Activated T-helper 17 cell treated with anti-CD3 and anti-CD28 coated beads, Interleukin-2, amount 50 U/mL, for 72 hours (primary cell): ENCODE data around the gene DGKQ. TPM values are rescaled to one million over a fixed set of nuclear protein-coding genes. Genes with fewer than 3 reads are reported as not detected.

Experiments used
- ATAC-seq: fragments of 150-1000 bp; cut with Tn5 transposase; replicated peaks from 2 replicates; pipeline ENCODE4 v1.10.0; 2021; ENCODE audit warnings: mild to moderate bottlenecking, moderate library complexity
- H3K27ac Mint-ChIP-seq: one replicate; pipeline ENCODE4 v1.8.0; 2022; ENCODE audit warnings: mixed read lengths
- H3K27me3 Mint-ChIP-seq: one replicate; pipeline ENCODE4 v1.8.0; 2022; ENCODE audit warnings: mixed read lengths
- H3K36me3 Mint-ChIP-seq: one replicate; pipeline ENCODE4 v1.8.0; 2022; ENCODE audit warnings: low read depth, mild to moderate bottlenecking, mixed read lengths
- H3K4me1 Mint-ChIP-seq: one replicate; pipeline ENCODE4 v1.8.0; 2022; ENCODE audit warnings: mixed read lengths
- H3K4me3 Mint-ChIP-seq: one replicate; pipeline ENCODE4 v1.8.0; 2022; ENCODE audit warnings: mild to moderate bottlenecking, mixed read lengths
- H3K9me3 Mint-ChIP-seq: one replicate; pipeline ENCODE4 v1.8.0; 2022; ENCODE audit warnings: mixed read lengths
- total RNA-seq, 2 donors: library from RNA; stranded (reverse); gene quantifications; one replicate each; pipeline ENCODE4 v1.2.3, GENCODE V29; 2022

The DGKQ gene
- total RNA-seq, 2 donors from 2014 or later: 4.8 to 9.0 TPM

- H3K36me3 Mint-ChIP-seq: no peaks in the 10 kb centered on the region
- H3K4me1 Mint-ChIP-seq: no peaks in the 10 kb centered on the region
- H3K27ac Mint-ChIP-seq: no peak overlapping the region
- H3K27me3 Mint-ChIP-seq: no peaks in the 10 kb centered on the region
- no peak for ATAC-seq
- no peak overlapping the region for H3K4me3 Mint-ChIP-seq
- H3K9me3 Mint-ChIP-seq: no peaks in the 10 kb centered on the region
Observed at GRCh38 chr4:965766-966134, 7.6 kb downstream of the DGKQ start.

DNA sequence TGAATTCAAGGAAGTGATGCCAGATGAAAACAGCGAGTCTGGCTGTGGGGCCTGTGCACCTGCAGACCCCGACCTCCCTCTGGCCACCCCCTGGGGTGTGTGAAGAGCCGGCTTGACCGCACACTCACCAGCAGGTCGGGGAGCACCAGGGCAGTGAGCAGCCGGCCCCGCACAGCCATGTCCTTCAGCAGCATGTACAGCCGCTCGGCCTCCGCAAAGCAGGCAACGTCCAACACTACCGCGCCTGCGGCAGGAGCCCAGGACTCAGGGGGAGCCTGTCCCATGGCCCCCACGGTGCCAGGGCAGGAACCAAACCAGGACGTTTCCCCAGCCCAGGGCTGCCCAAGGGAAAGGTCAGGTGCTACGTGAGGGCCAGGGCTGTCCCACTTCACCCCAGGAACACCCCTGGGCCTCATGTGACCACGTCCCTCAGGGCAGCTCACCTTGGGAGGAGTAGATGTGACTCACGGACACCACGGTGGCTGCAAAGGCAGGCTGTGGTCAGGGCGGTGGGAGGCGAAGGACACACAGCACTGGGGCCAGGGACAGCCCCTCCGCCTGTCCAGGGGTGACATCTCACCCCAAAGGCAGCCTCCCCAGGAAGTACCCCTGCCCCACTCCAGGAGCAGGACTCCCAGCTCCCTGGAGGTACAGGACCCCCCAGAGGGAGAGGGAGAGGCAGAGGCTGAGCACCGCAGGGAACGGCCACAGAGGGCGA lies 8.2 kb downstream of the DGKQ start:
- H3K27me3 Mint-ChIP-seq: no peaks in the 10 kb centered on the region
- H3K4me1 Mint-ChIP-seq: no peaks in the 10 kb centered on the region
- no peaks in the 10 kb centered on the region for H3K9me3 Mint-ChIP-seq
- H3K4me3 Mint-ChIP-seq: no peak overlapping the region
- no peak for ATAC-seq
- H3K27ac Mint-ChIP-seq: no peak overlapping the region
- no peaks in the 10 kb centered on the region for H3K36me3 Mint-ChIP-seq

DNA sequence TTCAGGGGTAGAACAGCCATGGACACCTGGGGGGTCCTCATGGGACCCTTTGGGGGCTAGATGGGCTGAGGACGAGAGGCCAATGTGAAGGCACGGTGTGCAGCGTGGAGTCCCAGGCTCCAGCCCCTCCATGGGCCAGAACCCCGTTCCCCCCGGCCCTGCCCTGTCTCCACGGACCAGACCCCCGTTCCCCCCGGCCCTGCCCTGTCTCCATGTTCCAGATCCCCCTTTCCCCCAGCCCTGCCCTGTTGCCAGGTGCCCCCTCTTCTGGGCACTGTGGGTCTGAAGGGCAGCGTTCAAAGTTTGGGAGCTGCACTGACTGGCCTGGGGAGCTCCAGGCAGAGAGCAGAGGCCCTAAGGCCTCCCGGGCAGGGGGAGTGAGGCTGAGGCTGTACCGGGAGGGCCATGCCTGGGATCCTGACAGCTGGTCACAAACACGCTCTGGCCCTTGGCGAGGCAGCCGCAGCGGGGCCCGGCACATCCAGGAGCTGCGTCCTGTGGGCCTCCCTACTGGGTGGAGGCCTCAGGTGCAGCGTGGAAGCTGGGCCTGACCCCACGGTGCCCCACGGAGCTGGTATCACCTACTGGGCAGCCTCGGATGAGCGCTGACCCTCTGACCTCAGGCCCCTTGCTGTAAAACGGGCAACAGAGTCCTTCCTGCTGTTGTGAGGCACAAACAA lies 8.9 kb downstream of the DGKQ start:
- Mint-ChIP-seq H3K27me3 (no peaks in the 10 kb centered on the region), H3K27ac (no peak overlapping the region), H3K4me3 (no peak overlapping the region), H3K9me3 (no peaks in the 10 kb centered on the region), H3K4me1 (no peaks in the 10 kb centered on the region), H3K36me3 (no peaks in the 10 kb centered on the region)
- ATAC-seq: no peak

- H3K27ac Mint-ChIP-seq: no peak overlapping the region
- no peak for ATAC-seq
- no peaks in the 10 kb centered on the region for H3K27me3 Mint-ChIP-seq
- no peaks in the 10 kb centered on the region for H3K4me1 Mint-ChIP-seq
- H3K9me3 Mint-ChIP-seq: no peaks in the 10 kb centered on the region
- no peaks in the 10 kb centered on the region for H3K36me3 Mint-ChIP-seq
- no peak overlapping the region for H3K4me3 Mint-ChIP-seq
Observed at GRCh38 chr4:963276-964225, 9.8 kb downstream of the DGKQ start.

- Mint-ChIP-seq H3K27me3 (no peaks in the 10 kb centered on the region), H3K4me1 (no peaks in the 10 kb centered on the region), H3K27ac (no peak overlapping the region), H3K4me3 (no peak overlapping the region), H3K9me3 (no peaks in the 10 kb centered on the region), H3K36me3 (no peaks in the 10 kb centered on the region)
- no peak for ATAC-seq
Observed at GRCh38 chr4:962231-963208, 10.8 kb downstream of the DGKQ start.

DNA sequence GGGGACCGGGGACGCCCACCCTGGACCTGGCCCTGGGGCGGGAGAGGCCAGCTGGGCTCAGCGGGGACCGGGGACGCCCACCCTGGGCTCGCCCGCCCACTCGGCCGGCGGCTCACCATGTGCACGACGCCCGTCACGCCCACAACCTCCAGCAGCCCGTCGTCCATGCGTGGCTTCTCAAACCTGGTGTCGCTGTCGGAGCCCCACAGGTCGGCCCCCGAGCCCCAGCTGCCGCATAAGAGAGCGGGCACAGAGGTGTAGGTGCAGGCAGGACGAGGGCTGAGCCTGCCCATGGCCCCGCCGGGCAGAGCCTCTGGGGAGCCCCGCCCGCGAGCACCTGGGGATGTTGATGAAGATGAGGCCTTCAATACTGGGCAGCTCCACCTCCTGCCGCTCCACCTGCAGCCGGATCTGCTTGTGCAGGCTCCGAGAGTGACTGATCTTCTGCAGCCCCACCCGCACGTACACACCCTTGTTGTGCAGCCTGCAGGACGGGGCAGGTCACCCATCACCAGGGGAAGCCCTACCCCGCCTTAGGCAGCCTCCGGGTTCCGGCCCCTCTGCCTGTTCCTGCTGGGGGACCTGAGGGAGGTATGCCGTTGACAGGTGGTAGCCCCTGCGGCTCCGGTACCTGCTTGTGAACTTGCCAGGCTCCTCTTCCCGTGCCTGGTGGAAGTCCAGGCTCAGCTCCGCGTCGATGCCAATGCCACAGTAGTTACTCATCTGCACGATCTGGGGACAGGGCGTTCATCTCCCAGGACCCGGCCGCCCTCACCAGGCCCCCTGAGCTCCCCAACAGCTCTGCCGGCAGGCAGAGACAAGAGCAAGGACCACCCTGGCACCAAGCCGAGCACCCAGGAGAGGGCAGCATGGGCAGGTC lies 11.8 kb downstream of the DGKQ start:
- Mint-ChIP-seq H3K9me3 (no peaks in the 10 kb centered on the region), H3K4me3 (no peak overlapping the region), H3K4me1 (no peaks in the 10 kb centered on the region), H3K36me3 (no peaks in the 10 kb centered on the region), H3K27ac (no peak overlapping the region), H3K27me3 (no peaks in the 10 kb centered on the region)
- ATAC-seq: no peak

DNA sequence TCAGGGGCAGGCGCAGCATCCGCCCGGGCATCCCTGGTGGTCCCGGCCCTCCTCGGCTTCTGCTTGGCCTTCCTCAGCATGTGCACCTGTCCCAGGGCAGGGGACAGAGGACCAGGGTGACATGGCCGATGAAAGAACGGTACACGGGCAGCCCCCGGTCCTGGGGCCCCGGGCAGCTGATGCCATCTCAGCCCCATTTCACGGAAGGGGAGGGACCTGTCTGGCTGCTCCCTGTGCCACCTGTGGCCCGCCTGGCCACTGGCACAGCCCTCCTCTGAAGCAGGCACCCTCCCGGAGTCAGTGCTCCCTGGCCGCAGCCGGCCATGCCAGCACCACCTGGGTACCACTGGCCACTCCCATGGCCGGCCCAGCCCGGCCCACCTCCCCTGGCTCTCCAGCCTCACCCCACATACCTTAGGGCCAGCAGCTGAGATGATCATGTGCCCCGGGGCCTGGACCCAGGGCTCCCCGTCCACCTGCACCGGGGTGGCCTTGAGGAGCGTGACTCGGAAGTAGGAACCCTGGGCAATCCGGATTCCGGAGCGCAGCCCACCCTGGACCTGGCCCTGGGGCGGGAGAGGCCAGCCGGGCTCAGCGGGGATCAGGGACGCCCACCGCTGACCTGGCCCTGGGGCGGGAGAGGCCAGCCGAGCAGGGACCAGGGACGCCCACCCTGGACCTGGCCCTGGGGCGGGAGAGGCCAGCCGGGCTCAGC lies 12.6 kb downstream of the DGKQ start:
- no peaks in the 10 kb centered on the region for H3K27me3 Mint-ChIP-seq
- no peak for ATAC-seq

GRCh38 chr4:960140-960635 lies 13.2 kb downstream of the DGKQ start:
- H3K4me3 Mint-ChIP-seq: no peak overlapping the region
- no peaks in the 10 kb centered on the region for H3K4me1 Mint-ChIP-seq
- no peak overlapping the region for H3K27ac Mint-ChIP-seq
- no peak for ATAC-seq
- H3K27me3 Mint-ChIP-seq: no peaks in the 10 kb centered on the region
- H3K9me3 Mint-ChIP-seq: no peaks in the 10 kb centered on the region
- no peaks in the 10 kb centered on the region for H3K36me3 Mint-ChIP-seq

More for the DNA sequence above, 12.6 kb downstream of the DGKQ start:
- no peak overlapping the region for H3K27ac Mint-ChIP-seq
- H3K4me3 Mint-ChIP-seq: no peak overlapping the region
- no peaks in the 10 kb centered on the region for H3K36me3 Mint-ChIP-seq
- no peaks in the 10 kb centered on the region for H3K9me3 Mint-ChIP-seq
- H3K4me1 Mint-ChIP-seq: no peaks in the 10 kb centered on the region

GRCh38 chr4:959338-960139 lies 13.8 kb downstream of the DGKQ start:
- no peak overlapping the region for H3K4me3 Mint-ChIP-seq

DNA sequence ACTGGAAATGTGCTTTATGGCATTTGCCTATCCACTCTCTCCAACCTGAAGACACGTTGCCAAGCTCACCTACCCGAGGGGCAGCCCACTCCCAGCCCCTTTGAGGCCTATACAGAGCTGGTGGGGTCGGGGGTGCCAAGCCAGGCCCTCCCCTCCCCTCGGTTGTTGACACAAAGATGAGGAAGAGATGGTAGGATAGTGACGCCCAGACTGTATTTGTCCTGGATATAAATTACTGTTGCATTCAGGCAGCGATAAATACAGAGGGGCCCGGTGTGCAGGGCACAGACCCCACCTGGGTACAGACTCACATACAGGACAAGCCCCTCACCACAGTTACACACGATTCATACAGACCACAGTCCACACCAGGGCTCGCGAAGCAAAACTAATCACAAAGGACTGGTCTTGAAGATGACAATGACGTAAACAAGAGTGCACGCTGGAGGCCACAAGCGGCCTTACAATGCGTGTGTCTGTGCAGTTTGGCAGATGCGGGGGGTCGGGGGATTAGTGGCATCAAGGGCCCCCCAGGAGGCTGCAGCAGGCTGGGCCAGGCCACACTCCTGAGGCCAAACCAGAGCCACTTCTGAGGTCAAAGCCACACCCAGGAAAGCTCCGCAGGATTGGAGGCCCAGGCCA lies 14.6 kb downstream of the DGKQ start:
- Mint-ChIP-seq H3K9me3 (no peaks in the 10 kb centered on the region), H3K4me3 (no peak overlapping the region), H3K36me3 (no peaks in the 10 kb centered on the region), H3K27ac (peak overlapping the region; percentile 25), H3K4me1 (no peaks in the 10 kb centered on the region), H3K27me3 (no peaks in the 10 kb centered on the region)
- ATAC-seq: no peak

More at GRCh38 chr4:959338-960139, 13.8 kb downstream of the DGKQ start:
- H3K4me1 Mint-ChIP-seq: no peaks in the 10 kb centered on the region
- H3K9me3 Mint-ChIP-seq: no peaks in the 10 kb centered on the region
- ATAC-seq: no peak
- H3K27ac Mint-ChIP-seq: no peak overlapping the region
- H3K27me3 Mint-ChIP-seq: no peaks in the 10 kb centered on the region
- H3K36me3 Mint-ChIP-seq: no peaks in the 10 kb centered on the region

DNA sequence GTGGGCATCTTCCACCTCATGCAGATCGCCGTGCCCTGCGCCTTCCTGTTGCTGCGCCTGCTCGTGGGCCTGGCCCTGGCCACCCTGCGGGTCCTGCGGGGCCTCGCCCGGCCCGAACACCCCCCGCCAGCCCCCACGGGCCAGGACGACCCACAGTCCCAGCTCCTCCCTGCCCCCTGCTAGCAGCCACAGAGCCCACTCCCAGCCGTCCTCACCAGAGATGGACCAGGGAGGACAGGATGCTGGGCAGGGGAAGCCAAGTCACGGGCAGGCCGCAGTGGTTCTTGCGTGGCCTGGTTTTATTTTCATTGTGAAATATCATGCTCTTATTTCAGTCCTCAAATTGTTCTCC lies 15.1 kb downstream of the DGKQ start:
- Mint-ChIP-seq H3K27me3 (no peaks in the 10 kb centered on the region), H3K4me3 (no peak overlapping the region), H3K27ac (no peak overlapping the region), H3K36me3 (no peaks in the 10 kb centered on the region), H3K9me3 (no peaks in the 10 kb centered on the region), H3K4me1 (no peaks in the 10 kb centered on the region)
- no peak for ATAC-seq
